Left renal pelvis (tissue), 4 donors: ENCODE measurements around the gene USHBP1. TPM values are rescaled to one million over a fixed set of nuclear protein-coding genes. Genes with fewer than 3 reads are reported as not detected.

ENCODE experiments used
- DNase-seq, 4 donors: peaks; one replicate each; pipeline ENCODE4 v3.0.0-alpha.2; 2013; ENCODE audit warnings: low read depth in 4 of 4, low spot score in 3 of 4
- polyA plus RNA-seq, 4 donors: library from polyadenylated mRNA; unstranded; fragments of 120-200 nt; gene quantifications; one replicate each; pipeline ENCODE4 v1.2.1, GENCODE V29; 2013; ENCODE audit not compliant: insufficient read length in 4 of 4

Gene USHBP1
- 1 to 10 TPM; 3.1 to 9.0 (median 5.6) TPM for polyA plus RNA-seq

GRCh38 chr19:17264641-17264979 is at the start of gene USHBP1:
USHBP1 (minus strand) TSS chr19:17264745; CDS start chr19:17264299, 446 bp downstream.
- no peak for DNase-seq

- no peak for DNase-seq
These were observed 49.6 kb upstream of the USHBP1 start for GRCh38 chr19:17314007-17314593.

- no peak for DNase-seq
These were observed 47.9 kb upstream of the USHBP1 start for GRCh38 chr19:17312189-17313113.

- DNase-seq = no peak
These were observed 47.1 kb upstream of the USHBP1 start for GRCh38 chr19:17311455-17312188.

GRCh38 chr19:17309965-17310461 is 45.5 kb upstream of the USHBP1 start:
- no peak for DNase-seq

- peak; percentile 95 to 100 (median 98) for DNase-seq
These were observed 44.8 kb upstream of the USHBP1 start, which contains the start of gene DDA1 for GRCh38 chr19:17309198-17309964. DDA1 (plus strand) TSS chr19:17309563; CDS start chr19:17309655, 92 bp downstream.

GRCh38 chr19:17307876-17308377 is 43.4 kb upstream of the USHBP1 start:
- no peak for DNase-seq

GRCh38 chr19:17306285-17306714 is 41.8 kb upstream of the USHBP1 start:
- DNase-seq = no peak

GRCh38 chr19:17305517-17306284 is 41.2 kb upstream of the USHBP1 start, which contains the start of gene MRPL34:
MRPL34 (plus strand) TSS chr19:17305872; CDS start chr19:17305893, 21 bp downstream.
- DNase-seq = peak; percentile 94 to 97 (median 95)

GRCh38 chr19:17305216-17305516 is 40.6 kb upstream of the USHBP1 start:
- no peak for DNase-seq

- DNase-seq = no peak
These were observed 40.1 kb upstream of the USHBP1 start for GRCh38 chr19:17304386-17305215.

GRCh38 chr19:17303940-17304267 is 39.4 kb upstream of the USHBP1 start:
- no peak for DNase-seq

GRCh38 chr19:17303167-17303939 is 38.8 kb upstream of the USHBP1 start, which contains the start of gene ABHD8:
ABHD8 (minus strand) TSS chr19:17303425; CDS start chr19:17301616, 1,809 bp downstream.
- DNase-seq = peak; percentile 79 to 91 (median 90)

- no peak for DNase-seq
These were observed 38.0 kb upstream of the USHBP1 start for GRCh38 chr19:17302391-17303166.

GRCh38 chr19:17300992-17301619 is 36.6 kb upstream of the USHBP1 start:
- DNase-seq = no peak

- no peak for DNase-seq
These were observed 32.4 kb upstream of the USHBP1 start for GRCh38 chr19:17296976-17297375.
